ENCODE data around the gene REC8. TPM values are rescaled to one million over a fixed set of nuclear protein-coding genes. Genes with fewer than 3 reads are reported as not detected.
A peak's percentile ranks its signal among the peaks of the same experiment; 100 is the strongest.

REC8 gene
- total RNA-seq, 2 donors from 2014 or later, result 7.8 to 8.9 TPM

DNA sequence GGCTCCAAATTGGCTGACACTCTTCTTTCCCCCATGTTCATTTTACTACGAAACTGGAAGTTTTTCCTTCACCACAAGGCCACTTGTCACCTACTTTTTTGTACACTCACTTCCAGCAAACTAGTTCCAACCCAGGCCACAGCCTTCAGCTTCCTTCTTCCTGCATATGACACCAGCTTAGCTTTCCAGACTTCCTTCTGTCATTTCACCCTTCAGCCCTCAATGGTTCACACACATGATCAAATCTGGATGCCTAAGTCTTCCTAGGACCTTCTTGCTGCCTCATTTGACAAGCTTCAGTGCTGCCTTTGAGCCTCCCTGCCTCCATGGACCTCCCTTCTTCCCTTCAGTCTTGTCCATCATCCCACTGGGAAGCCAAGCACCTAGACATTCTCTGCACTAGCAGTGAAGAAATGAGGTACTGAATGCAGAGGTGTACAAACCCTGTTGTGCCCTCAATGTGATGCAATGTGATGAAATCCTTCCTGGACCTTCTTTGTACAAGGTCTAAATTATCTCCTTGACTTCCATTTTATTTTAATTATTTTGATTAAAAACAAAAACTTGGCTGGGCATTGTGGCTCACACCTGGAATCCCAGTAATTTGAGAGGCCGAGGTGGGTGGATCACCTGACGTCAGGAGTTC is 4.3 kb upstream of the REC8 start:
- 76 to 83% methylated on average over 3 of the region's 3 CpGs for WGBS, 2 donors
- TF ChIP-seq POLR2A (IDR thresholded peaks at IDR 0.05), result no peak
- TF ChIP-seq, protein P1, sequence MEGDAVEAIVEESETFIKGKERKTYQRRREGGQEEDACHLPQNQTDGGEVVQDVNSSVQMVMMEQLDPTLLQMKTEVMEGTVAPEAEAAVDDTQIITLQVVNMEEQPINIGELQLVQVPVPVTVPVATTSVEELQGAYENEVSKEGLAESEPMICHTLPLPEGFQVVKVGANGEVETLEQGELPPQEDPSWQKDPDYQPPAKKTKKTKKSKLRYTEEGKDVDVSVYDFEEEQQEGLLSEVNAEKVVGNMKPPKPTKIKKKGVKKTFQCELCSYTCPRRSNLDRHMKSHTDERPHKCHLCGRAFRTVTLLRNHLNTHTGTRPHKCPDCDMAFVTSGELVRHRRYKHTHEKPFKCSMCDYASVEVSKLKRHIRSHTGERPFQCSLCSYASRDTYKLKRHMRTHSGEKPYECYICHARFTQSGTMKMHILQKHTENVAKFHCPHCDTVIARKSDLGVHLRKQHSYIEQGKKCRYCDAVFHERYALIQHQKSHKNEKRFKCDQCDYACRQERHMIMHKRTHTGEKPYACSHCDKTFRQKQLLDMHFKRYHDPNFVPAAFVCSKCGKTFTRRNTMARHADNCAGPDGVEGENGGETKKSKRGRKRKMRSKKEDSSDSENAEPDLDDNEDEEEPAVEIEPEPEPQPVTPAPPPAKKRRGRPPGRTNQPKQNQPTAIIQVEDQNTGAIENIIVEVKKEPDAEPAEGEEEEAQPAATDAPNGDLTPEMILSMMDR (IDR thresholded peaks at IDR 0.05), result no peak
- Histone ChIP-seq H3K27me3 (no peaks in the 10 kb centered on the region), H3K27ac (no peak overlapping the region), H3K4me1 (peaks cover 9% of the 10 kb centered on the region), H3K9me3 (no peaks in the 10 kb centered on the region), H3K36me3 (replicated peaks in 1 of 2; ENCODE audit: insufficient read depth in 1 of 2, low read depth in 2 of 2) (peaks cover 5 to 32% of the 10 kb centered on the region in 2 donors), H3K4me3 (no peak overlapping the region)
- intact Hi-C loops (cut with DNase I), result loop anchor here (10.0 kb wide), 1 partner anchor 113 kb away; the partner anchor contains the start of gene CARMIL3
- ATAC-seq (no peak), DNase-seq (no peak)

DNA sequence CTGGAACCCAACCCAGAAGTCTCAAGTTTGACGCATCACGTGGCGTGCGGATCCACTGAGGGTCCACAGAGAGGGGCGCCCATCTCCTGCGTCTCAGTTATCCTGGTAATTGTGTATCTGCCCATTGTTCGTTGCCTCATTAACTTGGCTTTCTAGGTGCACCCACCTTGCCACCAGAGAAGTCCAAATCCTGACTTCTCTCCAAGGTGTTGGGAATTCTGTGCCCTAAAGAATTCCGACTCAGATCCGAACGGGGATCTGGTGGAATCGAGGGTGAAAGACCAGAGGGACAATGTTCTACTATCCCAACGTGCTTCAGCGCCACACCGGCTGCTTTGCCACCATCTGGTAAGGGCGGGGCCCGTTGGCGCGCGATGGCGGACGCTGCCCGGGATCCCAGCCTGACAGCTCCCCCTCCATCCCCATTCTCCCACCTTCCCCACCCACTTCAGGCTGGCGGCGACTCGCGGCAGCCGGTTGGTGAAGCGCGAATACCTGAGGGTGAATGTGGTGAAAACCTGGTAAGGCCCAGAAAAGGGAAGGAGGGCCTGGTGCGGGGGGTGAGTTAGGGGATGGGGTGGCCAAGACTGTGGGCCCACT is 481 bp downstream of the REC8 start:
- no peak overlapping the region for H3K4me3 ChIP-seq
- intact Hi-C loops (cut with DNase I), result no loop called here
- H3K4me1 ChIP-seq, result no peaks in the 10 kb centered on the region
- ATAC-seq, result no peak
- no peak for TF ChIP-seq POLR2A (IDR thresholded peaks at IDR 0.05)
- TF ChIP-seq, protein P1 (IDR thresholded peaks at IDR 0.05), result no peak
- no peaks in the 10 kb centered on the region for H3K27me3 ChIP-seq
- 58 to 70% methylated on average over 21 to 30 of the region's 30 CpGs for WGBS, 2 donors
- DNase-seq, result no peak
- H3K9me3 ChIP-seq, result no peaks in the 10 kb centered on the region
- peak overlapping the region in 1 of 4 donors; percentile 5 for H3K27ac ChIP-seq
- peaks cover 0 to 2% of the 10 kb centered on the region in 2 donors for H3K36me3 ChIP-seq (replicated peaks in 1 of 2; ENCODE audit: insufficient read depth in 1 of 2, low read depth in 2 of 2)

DNA sequence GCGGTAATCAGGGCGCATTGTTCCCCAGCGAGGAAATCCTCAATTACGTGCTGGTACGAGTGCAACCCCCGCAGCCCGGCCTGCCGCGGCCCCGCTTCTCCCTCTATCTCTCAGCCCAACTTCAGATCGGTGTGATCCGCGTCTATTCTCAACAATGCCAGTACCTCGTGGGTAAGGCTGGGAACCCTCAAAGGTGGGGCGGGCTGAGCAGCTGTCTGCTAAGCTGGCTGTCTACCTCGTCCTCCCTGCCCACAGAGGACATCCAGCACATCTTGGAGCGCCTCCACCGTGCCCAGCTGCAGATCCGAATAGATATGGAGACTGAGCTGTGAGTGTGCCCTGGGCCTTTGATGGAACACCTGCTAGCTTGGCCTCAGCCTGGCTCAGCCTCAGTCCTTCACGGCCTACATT is 996 bp downstream of the REC8 start:
- intact Hi-C loops (cut with DNase I), result no loop called here
- ATAC-seq (no peak), DNase-seq (no peak)
- no peaks in the 10 kb centered on the region for H3K4me1 ChIP-seq
- H3K9me3 ChIP-seq, result no peaks in the 10 kb centered on the region
- TF ChIP-seq, protein P1 (IDR thresholded peaks at IDR 0.05), result no peak
- TF ChIP-seq POLR2A (IDR thresholded peaks at IDR 0.05), result no peak
- WGBS, 2 donors, result 76 to 87% methylated on average over 17 to 20 of the region's 20 CpGs
- H3K27ac ChIP-seq, result no peak overlapping the region
- no peaks in the 10 kb centered on the region for H3K36me3 ChIP-seq (replicated peaks in 1 of 2; ENCODE audit: insufficient read depth in 1 of 2, low read depth in 2 of 2)
- H3K4me3 ChIP-seq, result no peak overlapping the region
- H3K27me3 ChIP-seq, result no peaks in the 10 kb centered on the region

DNA sequence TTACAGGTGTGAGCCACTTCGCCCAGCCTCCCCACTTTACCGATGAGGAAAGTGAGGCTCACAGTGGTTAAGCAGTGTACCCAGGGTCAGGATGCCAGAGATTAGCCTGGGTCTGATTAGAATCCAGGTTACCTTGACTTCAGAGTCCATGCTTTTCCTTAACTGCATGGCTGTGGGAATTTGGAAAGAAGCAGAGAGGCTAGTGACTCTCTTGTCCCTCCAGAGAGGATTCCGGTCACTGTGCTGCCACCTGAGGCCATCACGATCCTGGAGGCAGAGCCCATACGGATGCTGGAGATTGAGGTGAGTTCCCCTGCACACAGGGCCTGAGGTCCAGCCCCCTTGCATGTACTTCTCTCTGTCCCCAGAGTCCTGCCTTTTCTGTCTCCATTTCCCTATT is 4.7 kb downstream of the REC8 start:
- Histone ChIP-seq H3K9me3 (no peaks in the 10 kb centered on the region), H3K36me3 (replicated peaks in 1 of 2; ENCODE audit: insufficient read depth in 1 of 2, low read depth in 2 of 2) (peaks cover 5 to 12% of the 10 kb centered on the region in 2 donors), H3K4me3 (no peak overlapping the region), H3K27ac (no peak overlapping the region), H3K4me1 (no peaks in the 10 kb centered on the region), H3K27me3 (no peaks in the 10 kb centered on the region)
- intact Hi-C loops (cut with DNase I), result no loop called here
- ATAC-seq (no peak), DNase-seq (no peak)
- TF ChIP-seq, protein P1 (IDR thresholded peaks at IDR 0.05), result no peak
- TF ChIP-seq POLR2A (IDR thresholded peaks at IDR 0.05), result no peak
- WGBS, 2 donors, result 94 to 96% methylated on average over 3 to 5 of the region's 5 CpGs
